GM20431 (cell line): ENCODE results near the gene PSMD13.

Experiments used
- in situ Hi-C: fragments of 300-500 bp; cut with MseI, MboI; formaldehyde crosslinking; loops from one replicate; pipeline ENCODE4 v1.15.0; 2020; ENCODE audit warnings: low sequenced_read_pairs; ENCODE audit not compliant: unreplicated experiment

PSMD13 gene

DNA sequence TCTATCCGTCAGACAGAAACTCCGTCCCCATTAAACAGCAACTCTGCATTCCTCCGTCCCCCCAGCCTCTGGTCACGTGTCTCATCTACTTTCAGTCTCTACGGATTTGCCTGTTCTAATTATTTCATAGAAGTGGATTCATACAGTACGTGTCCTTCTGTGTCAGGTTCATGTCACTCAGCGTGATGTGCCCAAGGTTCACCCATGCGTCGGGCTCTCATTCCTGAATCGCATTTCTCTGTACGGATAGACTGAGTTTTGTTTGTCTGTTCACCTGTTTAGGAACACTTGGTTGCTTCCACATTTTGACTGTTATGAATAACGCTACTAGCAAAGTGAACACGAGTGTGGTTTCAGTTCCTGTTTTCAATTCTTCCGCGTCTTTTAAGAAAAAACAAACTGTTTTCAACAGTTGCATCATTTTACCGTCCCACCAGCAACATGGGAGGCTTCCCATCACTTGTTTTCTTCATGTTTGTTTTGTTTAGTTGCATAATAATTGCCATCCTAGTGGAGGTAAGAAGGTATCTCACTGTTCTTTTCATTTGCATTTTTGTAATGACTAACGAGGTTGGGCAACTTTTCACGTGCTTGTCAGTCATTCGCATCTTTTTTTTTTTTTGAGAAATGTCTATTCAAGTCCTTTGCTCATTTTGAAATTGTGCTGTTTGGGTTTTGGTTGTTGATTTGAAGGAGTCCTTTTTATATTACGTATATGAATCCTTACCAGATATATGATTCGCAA lies 32.5 kb downstream of the PSMD13 start:
- in situ Hi-C loops, result no loop called here

DNA sequence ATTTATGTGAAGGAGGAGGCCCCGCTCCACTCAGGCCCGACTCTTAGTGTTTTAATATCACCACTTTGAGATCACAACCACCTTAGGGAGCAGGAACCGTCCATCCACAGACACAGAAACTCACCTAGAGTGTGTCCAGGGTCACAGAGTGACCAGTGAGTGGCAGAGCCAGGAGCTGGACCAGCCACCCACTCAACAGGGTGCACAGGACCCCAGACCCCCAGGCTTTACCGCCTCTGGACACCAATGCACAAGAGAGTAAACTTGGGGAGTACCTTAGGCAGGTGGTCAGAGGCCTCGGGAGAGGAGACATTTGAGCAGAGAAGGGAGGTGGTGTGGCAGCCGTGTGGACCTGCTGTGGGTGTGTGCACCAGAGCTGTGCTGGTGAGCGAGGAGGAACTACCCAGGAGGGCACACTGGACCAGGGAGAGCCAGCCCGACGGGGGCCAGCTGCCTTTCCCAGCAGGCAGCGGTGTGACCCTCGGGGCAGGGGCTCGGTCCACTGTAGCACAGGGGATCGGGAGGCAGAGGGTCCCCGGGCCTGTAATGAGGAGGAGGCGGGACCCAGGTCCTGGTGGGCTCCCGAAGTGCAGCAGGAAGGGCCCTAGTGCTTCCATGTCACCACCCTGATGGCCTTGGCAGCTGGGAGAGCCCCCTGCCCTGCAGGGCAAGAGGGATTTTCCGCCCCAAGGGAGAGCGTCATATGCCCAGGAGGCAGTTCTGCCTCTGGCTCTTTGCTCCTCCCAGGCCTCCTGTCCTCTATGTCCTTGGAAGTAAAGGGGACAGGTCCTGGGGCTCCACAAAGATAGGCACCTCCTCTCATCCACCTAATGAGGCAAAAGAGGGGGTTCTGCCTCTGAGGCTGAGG lies 33.9 kb downstream of the PSMD13 start:
- in situ Hi-C loops, result no loop called here

DNA sequence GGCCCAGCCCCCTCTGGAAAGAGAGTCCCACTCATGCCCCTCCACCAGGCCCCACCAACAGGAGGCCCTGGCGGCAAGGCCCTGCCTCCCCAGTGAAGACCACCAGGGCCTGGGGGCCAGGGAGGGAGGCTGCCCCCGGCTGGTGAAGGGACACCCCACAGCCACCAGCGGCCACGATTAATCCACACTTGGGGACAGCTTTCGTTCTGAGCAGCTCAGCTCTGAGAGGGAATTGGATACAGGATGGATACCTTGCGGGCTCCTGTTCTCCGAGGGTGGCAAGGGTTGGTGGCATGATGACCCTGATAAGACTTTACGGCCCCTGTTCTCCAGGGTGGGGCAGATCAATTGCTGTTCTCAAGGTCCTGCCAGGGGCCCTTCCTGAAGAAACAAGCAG lies 34.5 kb downstream of the PSMD13 start:
- in situ Hi-C loops, result no loop called here

DNA sequence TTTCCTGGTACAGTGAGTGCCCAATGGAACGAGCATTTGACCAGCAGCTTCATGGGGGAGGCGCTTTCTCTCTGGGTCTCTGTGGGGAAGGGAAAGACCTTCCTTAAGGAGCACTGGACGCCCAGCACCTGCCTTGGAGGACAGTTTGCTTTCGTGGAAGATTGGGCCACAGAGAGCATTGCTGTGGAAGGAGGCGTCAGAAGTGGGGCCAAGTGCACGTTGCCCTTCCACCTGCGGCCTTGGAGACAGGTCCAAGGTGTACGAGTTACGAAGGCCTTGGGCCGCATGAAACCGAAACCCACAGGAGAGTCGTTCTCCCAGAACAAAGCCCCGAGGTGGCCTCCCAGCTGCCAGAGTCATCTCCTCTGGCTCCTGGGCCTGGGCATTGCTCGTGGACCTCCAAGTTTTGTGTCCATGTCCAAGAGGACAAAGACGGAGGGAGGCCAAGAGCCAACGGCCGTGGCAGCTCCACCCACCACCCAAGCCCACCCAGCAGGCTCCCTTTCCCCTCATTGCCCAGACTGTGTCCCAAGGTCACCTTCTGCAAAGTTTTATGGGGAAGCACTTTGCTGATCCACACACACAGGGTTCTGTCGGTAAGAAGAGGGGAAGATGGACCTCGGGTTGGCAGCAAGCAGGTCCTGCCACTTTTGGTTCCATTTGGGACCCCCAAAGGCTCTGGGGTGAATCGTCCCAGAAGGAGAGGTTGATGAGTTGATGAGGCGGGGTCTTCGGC lies 35.6 kb downstream of the PSMD13 start:
- in situ Hi-C loops, result no loop called here

DNA sequence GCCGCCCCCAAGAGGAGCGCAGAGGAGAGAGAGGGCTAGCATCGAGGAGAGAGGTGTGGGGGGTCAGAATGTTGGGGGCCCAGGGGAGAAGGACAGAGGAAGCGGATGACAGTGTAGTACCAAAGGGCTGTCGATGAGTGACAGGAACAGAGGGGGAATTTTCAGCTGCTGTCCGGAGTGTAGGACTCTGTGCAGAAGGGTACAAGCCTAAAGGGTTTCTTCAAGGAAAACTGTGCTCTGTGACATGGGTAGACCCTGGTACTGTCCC lies 36.1 kb downstream of the PSMD13 start:
- in situ Hi-C loops, result no loop called here

DNA sequence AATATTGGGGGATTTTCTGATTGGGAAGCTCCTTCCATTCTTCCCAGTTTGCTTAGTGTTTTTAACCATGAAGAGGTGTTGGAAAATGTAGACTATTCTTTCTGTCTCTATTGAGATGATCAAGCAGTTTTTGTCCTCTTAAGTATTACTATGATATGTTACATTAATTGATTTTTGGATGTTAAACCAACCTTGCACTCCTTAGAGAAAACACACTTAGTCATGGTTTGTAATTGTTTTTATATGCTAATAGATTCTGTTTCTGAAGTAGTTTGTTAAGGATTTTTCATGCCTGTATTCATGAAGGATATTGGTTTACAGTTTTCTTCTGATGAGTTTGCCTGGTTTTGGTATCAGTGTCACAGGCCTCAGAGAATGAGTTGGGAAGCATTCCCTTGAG lies 39.4 kb downstream of the PSMD13 start:
- in situ Hi-C loops, result no loop called here

DNA sequence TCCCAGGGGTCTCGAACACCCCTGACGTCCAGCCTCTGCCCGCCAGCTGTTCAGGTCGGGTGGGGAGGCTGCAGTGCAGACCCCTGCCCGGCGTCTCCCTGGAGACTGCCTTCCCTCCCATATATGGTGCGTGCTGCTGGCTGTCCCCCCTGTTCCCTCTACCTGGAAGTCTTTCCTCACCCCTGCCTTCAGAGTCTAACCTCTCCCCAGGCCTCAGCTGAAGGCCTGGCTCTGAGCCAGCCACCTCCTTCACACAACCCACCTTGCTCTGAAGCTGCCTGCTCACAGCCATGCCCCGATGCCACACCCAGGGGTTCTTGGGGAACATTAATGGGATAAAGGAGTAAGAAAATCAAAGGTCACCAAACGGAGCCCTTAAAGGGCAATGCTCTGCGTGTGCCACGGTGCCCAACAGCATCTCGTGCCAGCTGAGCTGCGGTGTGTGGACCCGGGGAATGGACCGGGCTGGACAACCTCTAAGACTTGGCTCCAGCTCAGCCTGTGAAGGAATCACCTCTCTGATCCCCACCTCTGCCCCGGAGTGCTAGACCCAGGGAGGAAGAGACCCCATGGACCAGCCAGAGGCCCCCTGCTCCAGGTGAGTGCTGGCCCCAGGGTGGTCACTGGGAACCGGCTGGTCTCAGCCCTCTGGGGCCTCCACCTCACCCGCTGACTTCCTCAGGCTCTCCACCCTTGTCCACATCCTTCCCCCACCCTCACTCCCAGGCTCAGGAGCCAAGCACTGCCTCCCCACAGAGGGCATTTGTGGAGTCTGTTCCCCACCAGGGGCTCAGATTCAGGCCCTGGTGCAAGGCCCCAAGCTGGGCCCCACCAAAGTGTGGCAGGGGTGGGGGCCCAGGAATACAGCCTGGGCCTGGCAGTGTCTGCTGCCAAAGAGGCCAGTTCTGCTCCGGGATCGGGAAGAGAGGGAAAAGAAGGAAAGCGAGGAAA lies 41.5 kb downstream of the PSMD13 start, which contains the start of gene NLRP6:
Gene NLRP6 (plus strand): TSS at position 407 of the 951 bp plus-strand sequence. CDS start 163 bp downstream, at position 570.
- in situ Hi-C loops, result no loop called here

DNA sequence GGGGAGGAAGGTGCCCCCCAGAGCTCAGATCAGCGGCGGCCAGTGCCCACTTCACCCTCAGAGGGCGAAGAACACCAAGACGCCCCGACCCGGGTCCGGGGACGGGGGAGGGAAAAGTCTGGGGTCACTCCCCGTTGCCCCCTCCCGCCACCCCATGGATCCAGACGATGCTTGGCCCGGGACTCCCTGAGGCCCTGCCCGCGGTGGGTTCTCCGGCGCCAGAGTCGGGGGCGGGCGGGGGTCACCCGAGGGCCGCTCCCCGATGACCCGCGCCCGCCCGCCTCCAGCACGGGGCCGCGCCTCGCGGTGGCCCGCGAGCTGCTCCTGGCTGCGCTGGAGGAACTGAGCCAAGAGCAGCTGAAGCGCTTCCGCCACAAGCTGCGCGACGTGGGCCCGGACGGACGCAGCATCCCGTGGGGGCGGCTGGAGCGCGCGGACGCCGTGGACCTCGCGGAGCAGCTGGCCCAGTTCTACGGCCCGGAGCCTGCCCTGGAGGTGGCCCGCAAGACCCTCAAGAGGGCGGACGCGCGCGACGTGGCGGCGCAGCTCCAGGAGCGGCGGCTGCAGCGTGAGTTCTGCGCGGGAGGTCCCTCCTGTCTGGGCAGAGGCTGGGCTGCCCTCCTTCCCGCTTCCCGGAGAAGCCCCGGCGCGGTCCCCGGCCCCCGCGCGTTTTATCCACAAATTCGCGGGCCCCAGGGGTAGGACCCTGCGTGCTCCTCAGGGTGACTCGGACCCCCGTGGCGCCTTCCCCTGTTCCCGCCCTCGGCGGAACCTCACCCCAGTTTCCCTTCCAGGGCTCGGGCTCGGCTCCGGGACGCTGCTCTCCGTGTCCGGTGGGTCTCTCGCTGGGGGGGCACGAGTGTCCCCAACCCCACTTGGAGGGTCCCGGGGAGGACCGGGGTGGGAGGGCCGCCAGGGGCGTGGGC lies 42.5 kb downstream of the PSMD13 start:
- in situ Hi-C loops, result no loop called here

DNA sequence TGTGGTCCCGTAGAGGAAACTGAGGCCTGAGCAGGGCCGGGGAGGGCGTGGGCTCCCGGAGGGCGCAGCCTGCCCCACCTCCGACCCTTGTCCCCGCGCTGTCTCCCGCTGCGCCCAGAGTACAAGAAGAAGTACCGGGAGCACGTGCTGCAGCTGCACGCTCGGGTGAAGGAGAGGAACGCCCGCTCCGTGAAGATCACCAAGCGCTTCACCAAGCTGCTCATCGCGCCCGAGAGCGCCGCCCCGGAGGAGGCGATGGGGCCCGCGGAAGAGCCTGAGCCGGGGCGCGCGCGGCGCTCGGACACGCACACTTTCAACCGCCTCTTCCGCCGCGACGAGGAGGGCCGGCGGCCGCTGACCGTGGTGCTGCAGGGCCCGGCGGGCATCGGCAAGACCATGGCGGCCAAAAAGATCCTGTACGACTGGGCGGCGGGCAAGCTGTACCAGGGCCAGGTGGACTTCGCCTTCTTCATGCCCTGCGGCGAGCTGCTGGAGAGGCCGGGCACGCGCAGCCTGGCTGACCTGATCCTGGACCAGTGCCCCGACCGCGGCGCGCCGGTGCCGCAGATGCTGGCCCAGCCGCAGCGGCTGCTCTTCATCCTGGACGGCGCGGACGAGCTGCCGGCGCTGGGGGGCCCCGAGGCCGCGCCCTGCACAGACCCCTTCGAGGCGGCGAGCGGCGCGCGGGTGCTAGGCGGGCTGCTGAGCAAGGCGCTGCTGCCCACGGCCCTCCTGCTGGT lies 43.4 kb downstream of the PSMD13 start:
- in situ Hi-C loops, result no loop called here

DNA sequence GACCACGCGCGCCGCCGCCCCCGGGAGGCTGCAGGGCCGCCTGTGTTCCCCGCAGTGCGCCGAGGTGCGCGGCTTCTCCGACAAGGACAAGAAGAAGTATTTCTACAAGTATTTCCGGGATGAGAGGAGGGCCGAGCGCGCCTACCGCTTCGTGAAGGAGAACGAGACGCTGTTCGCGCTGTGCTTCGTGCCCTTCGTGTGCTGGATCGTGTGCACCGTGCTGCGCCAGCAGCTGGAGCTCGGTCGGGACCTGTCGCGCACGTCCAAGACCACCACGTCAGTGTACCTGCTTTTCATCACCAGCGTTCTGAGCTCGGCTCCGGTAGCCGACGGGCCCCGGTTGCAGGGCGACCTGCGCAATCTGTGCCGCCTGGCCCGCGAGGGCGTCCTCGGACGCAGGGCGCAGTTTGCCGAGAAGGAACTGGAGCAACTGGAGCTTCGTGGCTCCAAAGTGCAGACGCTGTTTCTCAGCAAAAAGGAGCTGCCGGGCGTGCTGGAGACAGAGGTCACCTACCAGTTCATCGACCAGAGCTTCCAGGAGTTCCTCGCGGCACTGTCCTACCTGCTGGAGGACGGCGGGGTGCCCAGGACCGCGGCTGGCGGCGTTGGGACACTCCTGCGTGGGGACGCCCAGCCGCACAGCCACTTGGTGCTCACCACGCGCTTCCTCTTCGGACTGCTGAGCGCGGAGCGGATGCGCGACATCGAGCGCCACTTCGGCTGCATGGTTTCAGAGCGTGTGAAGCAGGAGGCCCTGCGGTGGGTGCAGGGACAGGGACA lies 44.1 kb downstream of the PSMD13 start:
- in situ Hi-C loops, result no loop called here

DNA sequence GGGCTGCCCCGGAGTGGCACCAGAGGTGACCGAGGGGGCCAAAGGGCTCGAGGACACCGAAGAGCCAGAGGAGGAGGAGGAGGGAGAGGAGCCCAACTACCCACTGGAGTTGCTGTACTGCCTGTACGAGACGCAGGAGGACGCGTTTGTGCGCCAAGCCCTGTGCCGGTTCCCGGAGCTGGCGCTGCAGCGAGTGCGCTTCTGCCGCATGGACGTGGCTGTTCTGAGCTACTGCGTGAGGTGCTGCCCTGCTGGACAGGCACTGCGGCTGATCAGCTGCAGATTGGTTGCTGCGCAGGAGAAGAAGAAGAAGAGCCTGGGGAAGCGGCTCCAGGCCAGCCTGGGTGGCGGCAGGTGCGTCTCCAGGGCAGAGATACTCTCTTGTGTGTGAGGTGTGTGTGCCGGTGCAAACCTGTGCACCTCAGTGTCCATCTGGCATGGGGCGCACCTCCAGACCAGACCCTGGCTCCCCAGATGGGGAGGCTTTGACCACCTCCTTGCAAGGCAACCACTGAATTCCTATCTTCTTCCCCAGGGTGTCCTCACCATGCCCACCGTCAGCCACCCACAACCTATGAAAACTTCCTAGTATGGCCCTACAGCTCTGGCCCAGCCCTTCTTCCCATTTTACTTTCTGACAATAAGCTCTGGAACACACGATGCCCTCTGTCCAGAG lies 44.8 kb downstream of the PSMD13 start:
- in situ Hi-C loops, result no loop called here

DNA sequence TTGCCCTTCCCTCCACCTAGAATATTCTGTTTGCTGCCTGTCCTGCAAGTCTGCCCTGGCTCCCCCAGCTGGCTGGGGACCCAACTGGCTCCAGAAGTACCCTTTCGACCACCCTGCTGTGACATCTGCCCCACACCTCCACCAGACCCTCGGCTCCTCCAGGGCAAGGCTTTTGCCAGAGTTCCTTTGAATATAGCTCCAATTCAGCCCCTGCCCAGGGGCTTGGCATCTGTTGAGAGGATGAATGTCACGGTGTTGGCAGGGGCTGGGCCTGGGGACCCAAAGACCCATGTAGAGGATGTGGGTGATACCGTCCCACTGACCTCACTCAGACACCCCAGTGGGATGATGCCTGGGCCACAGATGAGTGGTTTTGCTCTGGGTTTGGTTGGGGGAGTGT lies 45.4 kb downstream of the PSMD13 start:
- in situ Hi-C loops, result no loop called here

DNA sequence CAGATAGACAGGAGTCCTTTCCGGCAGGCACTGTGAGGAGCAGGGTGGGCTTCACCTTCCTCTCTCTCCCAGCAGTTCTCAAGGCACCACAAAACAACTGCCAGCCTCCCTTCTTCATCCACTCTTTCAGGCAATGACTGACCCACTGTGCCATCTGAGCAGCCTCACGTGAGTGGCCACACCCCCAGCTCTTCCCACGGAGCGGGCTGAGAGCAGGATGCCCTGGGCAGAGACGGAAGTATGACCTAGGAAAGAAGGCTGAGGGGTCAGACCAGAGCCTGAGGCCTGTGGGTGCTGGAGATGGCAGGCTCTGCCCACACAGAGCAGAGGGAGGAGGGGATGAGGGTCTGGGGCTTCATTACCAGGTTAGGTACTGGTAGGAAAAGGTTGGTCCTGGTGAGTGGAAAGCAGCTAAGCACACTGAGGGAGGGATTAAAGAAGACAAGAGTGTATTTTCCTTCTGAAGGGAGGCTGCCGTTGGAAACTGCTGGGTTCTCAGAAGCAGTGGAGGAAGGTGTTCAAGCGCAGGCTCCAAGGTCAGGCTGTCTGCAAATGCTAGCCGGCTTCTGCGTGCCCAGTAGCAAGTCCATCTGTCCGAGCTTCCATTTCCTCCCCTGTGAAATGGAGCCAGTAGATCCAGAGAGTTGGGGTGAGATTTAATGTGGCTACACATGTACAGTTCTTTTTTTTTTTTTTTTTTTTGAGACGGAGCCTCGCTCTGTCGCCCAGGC lies 46.0 kb downstream of the PSMD13 start:
- in situ Hi-C loops, result no loop called here

DNA sequence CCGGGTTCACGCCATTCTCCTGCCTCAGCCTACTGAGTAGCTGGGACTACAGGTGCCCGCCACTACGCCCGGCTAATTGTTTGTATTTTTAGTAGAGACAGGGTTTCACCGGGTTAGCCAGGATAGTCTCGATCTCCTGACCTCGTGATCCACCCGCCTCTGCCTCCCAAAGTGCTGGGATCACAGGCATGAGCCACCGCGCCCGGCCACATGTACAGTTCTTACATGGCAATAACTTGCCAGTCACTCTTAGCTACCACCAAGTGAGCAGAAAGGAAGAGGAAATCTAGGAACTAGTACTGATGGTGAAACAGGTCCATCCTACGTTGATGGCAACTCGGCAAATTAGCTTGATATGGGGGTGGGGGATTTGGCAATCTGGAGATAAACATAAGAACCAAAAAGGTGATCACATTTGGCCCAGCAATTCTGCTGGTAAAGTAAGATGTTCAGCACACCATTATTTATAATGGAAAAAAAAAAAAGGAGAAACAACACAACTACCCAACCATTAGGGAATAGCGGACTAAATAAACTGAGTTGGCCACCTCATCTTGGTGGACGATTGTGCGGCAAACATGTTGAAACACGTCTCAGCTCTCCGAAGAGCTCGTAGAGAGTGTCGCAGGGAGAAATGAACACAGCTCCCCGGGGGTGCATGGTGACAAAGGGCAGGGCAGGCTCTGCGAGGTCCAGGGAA lies 46.8 kb downstream of the PSMD13 start:
- in situ Hi-C loops, result no loop called here

DNA sequence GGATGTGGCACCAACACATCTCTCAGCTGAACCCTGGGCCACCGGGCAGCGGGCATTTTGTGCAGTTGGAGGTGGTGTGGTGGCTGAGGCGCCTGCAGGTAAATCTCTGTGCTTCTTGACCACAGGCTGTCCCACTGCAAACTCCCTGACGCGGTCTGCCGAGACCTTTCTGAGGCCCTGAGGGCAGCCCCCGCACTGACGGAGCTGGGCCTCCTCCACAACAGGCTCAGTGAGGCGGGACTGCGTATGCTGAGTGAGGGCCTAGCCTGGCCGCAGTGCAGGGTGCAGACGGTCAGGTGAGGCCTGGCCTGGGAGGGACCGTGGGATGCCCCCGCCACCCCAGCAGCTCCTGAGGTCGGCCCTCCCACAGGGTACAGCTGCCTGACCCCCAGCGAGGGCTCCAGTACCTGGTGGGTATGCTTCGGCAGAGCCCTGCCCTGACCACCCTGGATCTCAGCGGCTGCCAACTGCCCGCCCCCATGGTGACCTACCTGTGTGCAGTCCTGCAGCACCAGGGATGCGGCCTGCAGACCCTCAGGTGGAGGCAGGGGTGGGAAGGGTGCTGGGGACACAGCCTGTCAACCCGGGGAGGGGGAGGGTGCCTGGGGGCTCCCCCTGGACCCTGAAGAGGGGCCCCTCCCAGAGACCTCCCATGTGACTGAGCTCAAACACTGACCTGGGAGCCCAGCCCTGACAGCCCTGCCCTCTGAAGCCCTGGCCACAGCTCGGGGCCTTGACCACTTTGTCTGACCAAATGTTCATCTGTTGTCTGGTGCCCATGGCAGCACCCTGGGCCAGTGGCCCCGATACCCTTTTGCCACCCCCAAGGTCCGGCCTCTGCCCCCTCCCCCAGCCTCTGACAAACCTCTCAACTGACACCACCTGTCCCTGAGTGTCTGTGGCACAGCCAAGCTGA lies 47.6 kb downstream of the PSMD13 start:
- in situ Hi-C loops, result no loop called here
